Testis (tissue), 5 donors: ENCODE results near the gene ZSWIM6. TPM values are rescaled to one million over a fixed set of nuclear protein-coding genes. Genes with fewer than 3 reads are reported as not detected.
A peak's percentile ranks its signal among the peaks of the same experiment; 100 is the strongest.

Experiments used
- DNase-seq: peaks from one replicate; pipeline ENCODE4 v3.0.0-alpha.2; 2019
- H3K27ac ChIP-seq, 2 donors: fragments of 200-600 bp; sonication (generic); one replicate each; pipeline ENCODE4 v1.5.1; 2019
- H3K27me3 ChIP-seq: fragments of 200-600 bp; sonication (generic); one replicate; pipeline ENCODE4 v1.5.1; 2019
- H3K36me3 ChIP-seq: fragments of 200-600 bp; sonication (generic); one replicate; pipeline ENCODE4 v1.5.1; 2017; ENCODE audit warnings: low read depth; ENCODE audit errors: missing control alignments
- H3K4me1 ChIP-seq: fragments of 200-600 bp; sonication (generic); one replicate; pipeline ENCODE4 v1.5.1; 2019
- H3K4me3 ChIP-seq, 2 donors: fragments of 200-600 bp; sonication (generic); one replicate each; pipeline ENCODE4 v1.5.1; 2017 to 2019
- H3K9me3 ChIP-seq: fragments of 200-600 bp; sonication (generic); one replicate; pipeline ENCODE4 v1.5.1; 2017
- POLR2A ChIP-seq: fragments of 450-650 bp; IDR thresholded peaks from one replicate; pipeline ENCODE4 v1.6.1; 2017; ENCODE audit warnings: antibody characterized with exemption, mild to moderate bottlenecking, moderate library complexity
- WGBS, 2 donors: methylation state at CpG; one replicate each; pipeline ENCODE4 v1.1.5; 2018; 5-methylcytosine and 5-hydroxymethylcytosine counted together
- intact Hi-C: fragments of 100-400 bp; cut with DNase I; formaldehyde crosslinking; loops from one replicate; pipeline ENCODE4 v1.15.1; 2023; ENCODE audit warnings: low total_unique reads
- long read RNA-seq, 2 donors: transcript quantifications; one replicate each; lab custom pipeline, GENCODE V29; 2026
- polyA plus RNA-seq: library from polyadenylated mRNA; stranded (reverse); fragments of 350-450 nt; fragmentation: Illumina TruSeq; extraction: RNeasy Lipid Tissue Mini Kit (QIAGEN cat#74804); gene quantifications from one replicate; pipeline ENCODE4 v1.2.3, GENCODE V29; 2014; ENCODE audit warnings: low read depth, low replicate concordance; ENCODE audit not compliant: insufficient read depth
- total RNA-seq, 2 donors: library from RNA; depleted of rRNA; stranded (reverse); fragments of >200 nt; gene quantifications; one replicate each; pipeline ENCODE4 v1.2.3, GENCODE V29; 2016
- TF ChIP-seq, protein P1 (sequence below), 3 experiments: fragments of 450-650 bp in 2 of 3; fragments of 200-600 bp in 1 of 3; sonication (generic) in 1 of 3; IDR thresholded peaks; one replicate each; pipeline ENCODE4 v1.5.1; 2016 to 2019; ENCODE audit warnings: antibody characterized with exemption in 3 of 3, mild to moderate bottlenecking in 2 of 3, moderate library complexity in 1 of 3

Gene ZSWIM6
- total RNA-seq: 10 to 100 TPM; 16.5 to 18.0 TPM
- polyA plus RNA-seq: 14.6 TPM
- long read RNA-seq, donor 1: 0 reads
- long read RNA-seq, donor 2, partial matches to known transcripts: 20 of 20 reads
- long read RNA-seq, donor 2, other reads (novel, unspliced or antisense): 0 of 20 reads

DNA sequence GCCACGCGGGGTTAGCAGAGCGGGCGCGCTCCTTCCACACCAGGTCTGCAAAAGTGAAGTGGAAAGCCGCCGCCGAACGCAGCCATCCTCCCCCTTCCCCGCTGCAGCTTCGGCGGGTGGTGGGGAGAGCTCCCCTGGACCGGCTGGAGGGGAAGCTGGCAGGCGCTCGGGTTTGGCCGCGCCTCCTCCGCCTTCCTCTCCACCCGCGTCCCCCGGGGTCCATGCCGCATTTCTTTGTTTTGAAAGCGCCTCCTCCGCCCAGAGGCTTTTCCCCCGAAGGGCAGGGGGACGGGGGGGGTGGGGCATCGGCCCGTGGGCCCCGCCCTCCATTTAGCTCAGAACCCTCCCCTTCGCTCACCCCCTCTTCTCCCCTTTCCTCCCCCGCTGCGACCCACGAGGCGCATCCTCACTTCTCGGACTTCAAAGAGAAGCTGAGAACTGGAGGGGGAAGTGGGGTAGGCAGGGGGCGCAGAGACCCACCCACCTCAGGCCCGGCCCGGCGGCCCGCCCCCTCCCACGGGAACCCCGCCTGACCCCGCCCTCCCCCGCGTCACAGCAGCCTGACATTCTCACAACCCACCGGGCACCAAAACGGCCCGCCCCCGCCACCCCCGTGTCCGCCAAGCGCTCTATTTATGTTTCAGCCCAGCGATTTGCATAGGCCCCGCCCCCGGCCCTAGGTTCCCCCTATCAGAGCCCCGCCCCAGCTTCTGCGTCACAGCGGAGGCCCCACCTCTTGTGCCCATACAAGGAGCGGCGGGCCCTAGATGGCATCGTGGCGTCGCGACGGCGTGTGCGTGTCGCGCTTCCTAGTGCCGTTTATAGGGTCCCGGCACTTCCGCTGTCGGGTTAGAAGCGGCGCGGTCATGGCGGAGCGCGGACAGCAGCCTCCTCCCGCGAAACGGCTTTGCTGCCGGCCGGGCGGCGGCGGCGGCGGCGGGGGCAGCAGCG is at the start of gene ZSWIM6:
Gene ZSWIM6 (plus strand): TSS at position 852 of the 951 bp plus-strand sequence. CDS start 15 bp downstream, at position 867.
- intact Hi-C loops: loop anchor here (10.0 kb wide), 1 partner anchor 293 kb away; no protein-coding TSS in a partner anchor
- H3K27me3 ChIP-seq: no peaks in the 10 kb centered on the region
- no peaks in the 10 kb centered on the region for H3K36me3 ChIP-seq
- H3K4me3 ChIP-seq: peak within 1 kb of the TSS; percentile 89 to 93
- H3K27ac ChIP-seq: peak within 1 kb of the TSS; percentile 89 to 96
- WGBS, 2 donors: 1 to 2% methylated on average over 15 to 78 of the region's 91 CpGs
- TF ChIP-seq, protein P1, sequence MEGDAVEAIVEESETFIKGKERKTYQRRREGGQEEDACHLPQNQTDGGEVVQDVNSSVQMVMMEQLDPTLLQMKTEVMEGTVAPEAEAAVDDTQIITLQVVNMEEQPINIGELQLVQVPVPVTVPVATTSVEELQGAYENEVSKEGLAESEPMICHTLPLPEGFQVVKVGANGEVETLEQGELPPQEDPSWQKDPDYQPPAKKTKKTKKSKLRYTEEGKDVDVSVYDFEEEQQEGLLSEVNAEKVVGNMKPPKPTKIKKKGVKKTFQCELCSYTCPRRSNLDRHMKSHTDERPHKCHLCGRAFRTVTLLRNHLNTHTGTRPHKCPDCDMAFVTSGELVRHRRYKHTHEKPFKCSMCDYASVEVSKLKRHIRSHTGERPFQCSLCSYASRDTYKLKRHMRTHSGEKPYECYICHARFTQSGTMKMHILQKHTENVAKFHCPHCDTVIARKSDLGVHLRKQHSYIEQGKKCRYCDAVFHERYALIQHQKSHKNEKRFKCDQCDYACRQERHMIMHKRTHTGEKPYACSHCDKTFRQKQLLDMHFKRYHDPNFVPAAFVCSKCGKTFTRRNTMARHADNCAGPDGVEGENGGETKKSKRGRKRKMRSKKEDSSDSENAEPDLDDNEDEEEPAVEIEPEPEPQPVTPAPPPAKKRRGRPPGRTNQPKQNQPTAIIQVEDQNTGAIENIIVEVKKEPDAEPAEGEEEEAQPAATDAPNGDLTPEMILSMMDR (IDR thresholded peaks at IDR 0.05): no peak
- TF ChIP-seq POLR2A: peak; percentile 85
- no peaks in the 10 kb centered on the region for H3K9me3 ChIP-seq
- DNase-seq: peak; percentile 100
- peaks cover 9% of the 10 kb centered on the region for H3K4me1 ChIP-seq

DNA sequence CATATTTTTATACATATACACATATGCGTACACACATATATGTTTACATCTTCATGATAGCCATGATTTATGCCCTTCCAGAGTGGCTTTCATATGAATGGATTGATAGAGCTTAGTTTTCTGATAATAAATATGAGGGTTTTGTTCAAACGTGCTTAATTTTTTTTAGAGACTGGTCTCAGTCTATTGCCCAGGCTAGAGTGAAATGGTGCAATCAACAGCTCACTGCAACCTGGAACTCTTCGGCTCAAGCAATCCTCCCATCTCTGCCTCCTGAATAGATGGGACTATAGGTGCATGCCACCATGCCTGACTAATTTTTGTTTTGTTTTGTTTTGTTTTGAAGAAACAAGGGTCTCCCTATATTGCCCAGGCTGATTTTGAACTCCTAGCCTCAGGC is 48.6 kb upstream of the ZSWIM6 start:
- H3K4me3 ChIP-seq: no peak overlapping the region
- WGBS, 2 donors: 86% methylated on average over 3 of the region's 3 CpGs
- DNase-seq: no peak
- no peak overlapping the region for H3K27ac ChIP-seq
- H3K36me3 ChIP-seq: no peaks in the 10 kb centered on the region
- TF ChIP-seq, protein P1 (IDR thresholded peaks at IDR 0.05): no peak
- TF ChIP-seq POLR2A: no peak
- intact Hi-C loops: no loop called here
- H3K9me3 ChIP-seq: no peaks in the 10 kb centered on the region
- H3K4me1 ChIP-seq: no peaks in the 10 kb centered on the region
- H3K27me3 ChIP-seq: no peaks in the 10 kb centered on the region

DNA sequence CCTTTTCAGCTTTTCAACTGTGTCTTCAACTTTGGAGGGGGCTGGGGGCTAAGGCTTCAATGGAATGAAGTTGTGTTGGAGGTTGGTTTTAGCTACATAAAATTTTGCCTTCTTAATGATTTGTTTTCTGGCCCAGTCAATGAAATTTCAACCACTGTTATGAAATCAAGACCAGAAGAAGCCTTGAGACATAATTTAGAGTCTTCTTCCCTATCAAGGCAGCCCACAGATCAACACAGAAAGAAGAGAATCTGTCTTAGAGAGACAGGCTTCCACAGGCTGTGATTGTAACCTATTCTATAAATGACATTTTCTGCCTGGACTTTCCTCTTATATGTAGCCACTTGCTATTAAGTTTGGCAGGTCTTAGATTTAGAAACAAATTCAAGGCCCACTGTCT is 46.5 kb upstream of the ZSWIM6 start:
- Histone ChIP-seq H3K36me3 (no peaks in the 10 kb centered on the region), H3K27me3 (no peaks in the 10 kb centered on the region), H3K4me3 (no peak overlapping the region), H3K9me3 (no peaks in the 10 kb centered on the region), H3K4me1 (no peaks in the 10 kb centered on the region), H3K27ac (no peak overlapping the region)
- TF ChIP-seq POLR2A: no peak
- TF ChIP-seq, protein P1 (IDR thresholded peaks at IDR 0.05): no peak
- intact Hi-C loops: no loop called here
- no peak for DNase-seq

DNA sequence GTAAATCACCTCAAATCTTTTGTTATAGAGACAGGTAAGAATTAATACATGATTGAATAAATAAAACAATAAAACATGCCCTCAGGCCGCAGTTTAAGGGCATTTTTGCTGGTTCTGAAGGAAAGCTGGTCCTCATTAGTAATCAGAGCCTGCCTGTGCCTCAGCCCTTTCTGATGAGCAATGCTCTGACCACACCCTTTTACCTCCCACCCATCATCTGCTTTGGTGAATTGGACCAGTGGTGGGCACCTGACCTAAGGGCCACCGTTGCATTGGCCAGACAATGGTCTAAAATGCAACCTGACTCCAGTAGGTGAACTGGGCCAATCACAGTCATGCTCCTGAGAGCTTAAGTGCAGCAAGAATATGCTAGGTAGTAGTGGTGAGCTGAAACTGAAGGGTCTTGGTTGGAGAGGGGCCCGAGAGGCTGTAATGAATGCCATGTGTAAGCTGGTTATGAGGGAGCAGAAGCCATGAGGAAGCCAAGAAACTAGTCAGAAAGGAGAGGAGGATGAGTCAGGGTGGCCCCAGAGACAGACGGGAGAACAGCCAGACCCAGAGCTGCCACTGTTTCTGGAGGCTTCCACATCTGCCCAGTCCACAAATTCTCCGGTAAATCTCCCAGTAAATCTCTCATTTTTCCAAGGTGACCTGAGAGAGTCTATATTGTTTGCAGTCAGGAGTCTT is 45.5 kb upstream of the ZSWIM6 start:
- Histone ChIP-seq H3K27ac (no peak overlapping the region), H3K36me3 (no peaks in the 10 kb centered on the region), H3K4me1 (no peaks in the 10 kb centered on the region), H3K9me3 (no peaks in the 10 kb centered on the region), H3K4me3 (no peak overlapping the region), H3K27me3 (no peaks in the 10 kb centered on the region)
- intact Hi-C loops: no loop called here
- no peak for DNase-seq
- TF ChIP-seq, protein P1 (IDR thresholded peaks at IDR 0.05): no peak
- no peak for TF ChIP-seq POLR2A
- WGBS, 2 donors: 86 to 92% methylated on average over 5 of the region's 5 CpGs
